ENCODE data around the gene CSPG4. TPM values are rescaled to one million over a fixed set of nuclear protein-coding genes. Genes with fewer than 3 reads are reported as not detected.
A peak's percentile ranks its signal among the peaks of the same experiment; 100 is the strongest.

CSPG4 gene
- total and polyA plus RNA-seq, 2 of the 13 experiments (the other 11 are each of a cell fraction or from before 2014, with no cell fraction given), result 0.01 to 0.04 TPM

DNA sequence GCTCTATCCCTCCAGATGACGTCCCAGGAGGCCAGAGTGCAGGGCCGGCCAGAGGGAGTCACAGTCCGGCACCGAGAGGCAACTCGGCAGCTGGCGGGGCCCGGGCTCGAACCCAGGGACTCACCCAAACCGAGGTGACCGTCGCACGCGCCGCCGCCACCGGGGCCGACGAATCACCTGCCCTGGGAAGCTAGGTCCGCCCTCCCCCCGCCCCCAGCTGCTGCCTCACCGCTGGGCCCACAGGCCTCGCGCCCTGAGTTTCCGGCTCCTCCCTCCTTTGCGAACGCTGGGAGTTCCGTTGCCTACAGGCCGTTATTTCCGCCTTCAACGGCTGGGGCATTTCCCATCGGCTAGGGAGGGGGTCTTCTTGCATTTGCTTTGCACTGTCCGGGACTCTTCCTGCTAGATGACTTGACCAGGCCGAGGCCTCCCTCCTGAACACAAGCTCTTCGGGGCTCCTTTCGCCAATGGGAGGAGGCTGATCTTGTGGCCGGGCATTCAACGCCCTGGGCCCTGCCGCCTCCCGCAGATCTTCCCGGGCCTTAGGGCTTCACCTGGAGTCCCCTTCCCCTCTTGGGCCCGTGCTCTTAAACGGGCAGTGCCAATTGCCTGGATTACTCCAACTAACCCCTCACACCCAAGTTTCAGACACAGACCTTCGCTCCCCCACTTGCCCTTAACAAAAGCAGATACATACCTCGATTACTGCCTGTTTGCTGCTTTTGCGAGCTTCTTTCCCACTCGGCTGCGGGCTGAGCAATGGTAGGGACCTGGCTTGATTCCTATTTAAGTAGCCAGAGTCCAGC is 86.9 kb downstream of the CSPG4 start, which contains the start of gene SNUPN (continued):
- peak; percentile 87 for TF ChIP-seq ZNF687 (CRISPR knock-in tag; IDR thresholded peaks at IDR 0.05)
- peak; percentile 70; the same call in 1 of the 2 replicates for TF ChIP-seq ZBTB2 (CRISPR knock-in tag; IDR thresholded peaks at IDR 0.05; ENCODE audit: low read depth)
- TF ChIP-seq SALL2 (CRISPR knock-in tag; IDR thresholded peaks at IDR 0.05), result peak; percentile 51; the same call in 1 of the 2 replicates
- peak; percentile 57; the same call in 1 of the 2 replicates for TF ChIP-seq KAT7 (CRISPR knock-in tag; IDR thresholded peaks at IDR 0.05; ENCODE audit: borderline replicate concordance)
- peak; percentile 89 for TF ChIP-seq RBFOX2 (IDR thresholded peaks at IDR 0.05; ENCODE audit: low read depth, low read length)
- TF ChIP-seq SMARCC2 (IDR thresholded peaks at IDR 0.05), result no peak
- TF ChIP-seq RFX1 (IDR thresholded peaks at IDR 0.05), result no peak
- no peak for TF ChIP-seq CEBPZ (IDR thresholded peaks at IDR 0.05; ENCODE audit: low read length)
- no peak for TF ChIP-seq MAFK (conservative IDR thresholded peaks at IDR 0.05 in 1 of 2, IDR thresholded peaks at IDR 0.05 in 1 of 2; ENCODE audit: low read length in 2 of 2)
- TF ChIP-seq, protein P1, sequence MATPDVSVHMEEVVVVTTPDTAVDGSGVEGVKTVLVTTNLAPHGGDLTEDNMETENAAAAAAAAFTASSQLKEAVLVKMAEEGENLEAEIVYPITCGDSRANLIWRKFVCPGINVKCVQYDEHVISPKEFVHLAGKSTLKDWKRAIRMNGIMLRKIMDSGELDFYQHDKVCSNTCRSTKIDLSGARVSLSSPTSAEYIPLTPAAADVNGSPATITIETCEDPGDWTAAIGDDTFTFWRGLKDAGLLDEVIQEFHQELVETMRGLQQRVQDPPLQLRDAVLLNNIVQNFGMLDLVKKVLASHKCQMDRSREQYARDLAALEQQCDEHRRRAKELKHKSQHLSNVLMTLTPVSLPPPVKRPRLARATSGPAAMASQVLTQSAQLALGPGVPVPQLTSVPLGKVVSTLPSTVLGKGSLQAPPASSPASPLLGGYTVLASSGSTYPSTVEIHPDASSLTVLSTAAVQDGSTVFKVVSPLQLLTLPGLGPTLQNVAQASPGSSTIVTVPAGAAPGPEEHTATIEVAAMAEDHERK (CRISPR knock-in tag; IDR thresholded peaks at IDR 0.05; ENCODE audit: low read depth), result no peak
- no peak for TF ChIP-seq RFX5 (IDR thresholded peaks at IDR 0.05; ENCODE audit: low read depth, low read length)
- TF ChIP-seq, protein P2, sequence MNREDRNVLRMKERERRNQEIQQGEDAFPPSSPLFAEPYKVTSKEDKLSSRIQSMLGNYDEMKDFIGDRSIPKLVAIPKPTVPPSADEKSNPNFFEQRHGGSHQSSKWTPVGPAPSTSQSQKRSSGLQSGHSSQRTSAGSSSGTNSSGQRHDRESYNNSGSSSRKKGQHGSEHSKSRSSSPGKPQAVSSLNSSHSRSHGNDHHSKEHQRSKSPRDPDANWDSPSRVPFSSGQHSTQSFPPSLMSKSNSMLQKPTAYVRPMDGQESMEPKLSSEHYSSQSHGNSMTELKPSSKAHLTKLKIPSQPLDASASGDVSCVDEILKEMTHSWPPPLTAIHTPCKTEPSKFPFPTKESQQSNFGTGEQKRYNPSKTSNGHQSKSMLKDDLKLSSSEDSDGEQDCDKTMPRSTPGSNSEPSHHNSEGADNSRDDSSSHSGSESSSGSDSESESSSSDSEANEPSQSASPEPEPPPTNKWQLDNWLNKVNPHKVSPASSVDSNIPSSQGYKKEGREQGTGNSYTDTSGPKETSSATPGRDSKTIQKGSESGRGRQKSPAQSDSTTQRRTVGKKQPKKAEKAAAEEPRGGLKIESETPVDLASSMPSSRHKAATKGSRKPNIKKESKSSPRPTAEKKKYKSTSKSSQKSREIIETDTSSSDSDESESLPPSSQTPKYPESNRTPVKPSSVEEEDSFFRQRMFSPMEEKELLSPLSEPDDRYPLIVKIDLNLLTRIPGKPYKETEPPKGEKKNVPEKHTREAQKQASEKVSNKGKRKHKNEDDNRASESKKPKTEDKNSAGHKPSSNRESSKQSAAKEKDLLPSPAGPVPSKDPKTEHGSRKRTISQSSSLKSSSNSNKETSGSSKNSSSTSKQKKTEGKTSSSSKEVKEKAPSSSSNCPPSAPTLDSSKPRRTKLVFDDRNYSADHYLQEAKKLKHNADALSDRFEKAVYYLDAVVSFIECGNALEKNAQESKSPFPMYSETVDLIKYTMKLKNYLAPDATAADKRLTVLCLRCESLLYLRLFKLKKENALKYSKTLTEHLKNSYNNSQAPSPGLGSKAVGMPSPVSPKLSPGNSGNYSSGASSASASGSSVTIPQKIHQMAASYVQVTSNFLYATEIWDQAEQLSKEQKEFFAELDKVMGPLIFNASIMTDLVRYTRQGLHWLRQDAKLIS (CRISPR knock-in tag; IDR thresholded peaks at IDR 0.05), result 0 out of 2 replicates have a peak, but pooled peaks have one; percentile 39
- no peak for TF ChIP-seq JDP2 (CRISPR knock-in tag; IDR thresholded peaks at IDR 0.05; ENCODE audit: borderline replicate concordance)
- peak; percentile 49; the same call in 1 of the 2 replicates for TF ChIP-seq MEIS2 (CRISPR knock-in tag; IDR thresholded peaks at IDR 0.05)

Measured in HepG2 (cell line).